Stomach (tissue), 9 donors: ENCODE results near the gene DDI2. TPM values are rescaled to one million over a fixed set of nuclear protein-coding genes. Genes with fewer than 3 reads are reported as not detected.

Source experiments
- DNase-seq, 2 donors: peaks; one replicate each; pipeline versions ENCODE4 v3.0.0 to v3.0.0-alpha.2; 2013 to 2019
- H3K27ac ChIP-seq, 5 donors: fragments of 200-600 bp in 4 of 5; sonication (generic) in 4 of 5; one replicate each; pipeline ENCODE4 v1.5.1; 2013 to 2019; ENCODE audit warnings: mild to moderate bottlenecking in 1 of 5, moderate library complexity in 1 of 5
- H3K27me3 ChIP-seq, 3 donors: fragments of 200-600 bp; sonication (generic); one replicate each; pipeline ENCODE4 v1.5.1; 2017 to 2019; ENCODE audit warnings: mixed run types in 1 of 3
- H3K36me3 ChIP-seq, 4 donors: fragments of 200-600 bp; sonication (generic); 1 replicate in 3 of 4; 2 replicates in 1 of 4; pipeline ENCODE4 v1.5.1; 2016 to 2019
- H3K4me1 ChIP-seq, 4 donors: fragments of 200-600 bp; sonication (generic); one replicate each; pipeline ENCODE4 v1.5.1; 2016 to 2019
- H3K4me3 ChIP-seq, 4 donors: fragments of 200-600 bp; sonication (generic) in 3 of 4; one replicate each; pipeline ENCODE4 v1.5.1; 2016 to 2019; ENCODE audit warnings: mild to moderate bottlenecking in 1 of 4
- H3K9me3 ChIP-seq, 4 donors: fragments of 200-600 bp; sonication (generic); one replicate each; pipeline ENCODE4 v1.5.1; 2016 to 2019
- CTCF ChIP-seq, 7 experiments: fragments of 450-650 bp in 4 of 7; fragments of 200-600 bp in 3 of 7; sonication (generic) in 3 of 7; IDR thresholded peaks; one replicate each; pipeline ENCODE4 v1.5.1; 2016 to 2019; ENCODE audit warnings: antibody characterized with exemption in 7 of 7, control low read depth in 2 of 7, mild to moderate bottlenecking in 1 of 7
- EP300 ChIP-seq: sonication (generic); formaldehyde crosslinking; IDR thresholded peaks from one replicate; pipeline ENCODE4 v1.6.1; 2017; ENCODE audit warnings: antibody characterized with exemption
- POLR2A ChIP-seq, 4 donors: fragments of 450-650 bp; IDR thresholded peaks; one replicate each; pipeline ENCODE4 v1.6.1; 2016; ENCODE audit warnings: antibody characterized with exemption in 4 of 4, control low read depth in 2 of 4, mild to moderate bottlenecking in 1 of 4, moderate library complexity in 1 of 4
- POLR2AphosphoS5 ChIP-seq, 3 donors: sonication (generic); formaldehyde crosslinking; IDR thresholded peaks; one replicate each; pipeline ENCODE4 v1.6.1; 2016; ENCODE audit warnings: antibody characterized with exemption in 3 of 3
- WGBS, 5 donors: extraction: QIAGEN DNeasy Blood & Tissue Kit in 3 of 5; methylation state at CpG; one replicate each; pipeline versions ENCODE4 v1.1.5 to v1.1.7; 2013 to 2018; 5-methylcytosine and 5-hydroxymethylcytosine counted together
- intact Hi-C: fragments of 100-400 bp; cut with DNase I; formaldehyde crosslinking; loops from one replicate; pipeline ENCODE4 v1.15.1; 2023; ENCODE audit warnings: low total_unique reads
- polyA plus RNA-seq, 3 donors: library from polyadenylated mRNA; stranded (reverse); fragments of 200-250 nt; gene quantifications; one replicate each; pipeline ENCODE4 v1.2.3, GENCODE V29; 2013
- total RNA-seq, 5 donors: library from RNA; depleted of rRNA; stranded (reverse); fragments of >200 nt; gene quantifications; one replicate each; pipeline versions ENCODE4 v1.1.0 to v1.2.3, GENCODE V29; 2014 to 2016
- donor health status: healthy with polysubstance abuse.
- donor health status: Bipolar disorder and iron deficiency.
- donor health status: healthy.

The DDI2 gene
- total and polyA plus RNA-seq, 8 donors: 3.1 to 261 (median 16.6) TPM

GRCh38 chr1:15671430-15671829, 54.2 kb downstream of the DDI2 start:
- no peak for TF ChIP-seq EP300
- no peak for TF ChIP-seq POLR2A (IDR thresholded peaks at IDR 0.05)
- no peak for TF ChIP-seq POLR2AphosphoS5 (IDR thresholded peaks at IDR 0.05)
- no peak for TF ChIP-seq CTCF (IDR thresholded peaks at IDR 0.05)
- 63 to 85% (median 73%) methylated on average over 2 of the region's 2 CpGs for WGBS, 5 donors
- intact Hi-C loops: no loop called here
- Histone ChIP-seq H3K36me3 (peaks cover 0 to 5% (median 0%) of the 10 kb centered on the region in 4 donors), H3K4me3 (no peak overlapping the region), H3K9me3 (no peaks in the 10 kb centered on the region), H3K27me3 (no peaks in the 10 kb centered on the region), H3K4me1 (peaks cover 0 to 6% (median 2%) of the 10 kb centered on the region in 4 donors), H3K27ac (no peak overlapping the region)
- DNase-seq: no peak

GRCh38 chr1:15674386-15675159, 57.3 kb downstream of the DDI2 start:
- WGBS, 5 donors: 68 to 75% (median 71%) methylated on average over 12 of the region's 12 CpGs
- Histone ChIP-seq H3K27me3 (no peaks in the 10 kb centered on the region), H3K9me3 (no peaks in the 10 kb centered on the region), H3K4me3 (no peak overlapping the region), H3K27ac (no peak overlapping the region), H3K4me1 (peaks cover 0 to 5% (median 0%) of the 10 kb centered on the region in 4 donors), H3K36me3 (no peaks in the 10 kb centered on the region)
- intact Hi-C loops: no loop called here
- no peak for DNase-seq
- TF ChIP-seq POLR2AphosphoS5 (IDR thresholded peaks at IDR 0.05): no peak
- no peak for TF ChIP-seq EP300
- no peak for TF ChIP-seq POLR2A (IDR thresholded peaks at IDR 0.05)
- TF ChIP-seq CTCF (IDR thresholded peaks at IDR 0.05): no peak

- Histone ChIP-seq H3K4me1 (peaks cover 0 to 11% (median 0%) of the 10 kb centered on the region in 4 donors), H3K27ac (no peak overlapping the region), H3K27me3 (no peaks in the 10 kb centered on the region), H3K4me3 (no peak overlapping the region), H3K9me3 (no peaks in the 10 kb centered on the region), H3K36me3 (no peaks in the 10 kb centered on the region)
- TF ChIP-seq POLR2A (IDR thresholded peaks at IDR 0.05) (no peak), POLR2AphosphoS5 (IDR thresholded peaks at IDR 0.05) (no peak), EP300 (no peak), CTCF (IDR thresholded peaks at IDR 0.05) (no peak)
- DNase-seq: no peak
- intact Hi-C loops: no loop called here
- WGBS, 5 donors: 47 to 70% (median 61%) methylated on average over 2 of the region's 2 CpGs
Measured at GRCh38 chr1:15676010-15676409, 58.8 kb downstream of the DDI2 start.

- H3K27ac ChIP-seq: no peak overlapping the region
Measured at GRCh38 chr1:15676688-15677661, 59.7 kb downstream of the DDI2 start.

More at GRCh38 chr1:15676688-15677661, 59.7 kb downstream of the DDI2 start:
- 83 to 91% (median 86%) methylated on average over 6 of the region's 6 CpGs for WGBS, 5 donors
- intact Hi-C loops: no loop called here
- H3K4me3 ChIP-seq: no peak overlapping the region
- H3K27me3 ChIP-seq: no peaks in the 10 kb centered on the region
- TF ChIP-seq POLR2A (IDR thresholded peaks at IDR 0.05) (no peak), EP300 (no peak), CTCF (IDR thresholded peaks at IDR 0.05) (no peak), POLR2AphosphoS5 (IDR thresholded peaks at IDR 0.05) (no peak)
- H3K36me3 ChIP-seq: no peaks in the 10 kb centered on the region
- H3K4me1 ChIP-seq: peaks cover 0 to 18% (median 0%) of the 10 kb centered on the region in 4 donors
- no peaks in the 10 kb centered on the region for H3K9me3 ChIP-seq
- no peak for DNase-seq
